ENCODE results near the gene NRP2. TPM values are rescaled to one million over a fixed set of nuclear protein-coding genes. Genes with fewer than 3 reads are reported as not detected.

NRP2 gene
- total RNA-seq, 2 experiments from 2014 or later: 0.19 TPM; not detected in 1

DNA sequence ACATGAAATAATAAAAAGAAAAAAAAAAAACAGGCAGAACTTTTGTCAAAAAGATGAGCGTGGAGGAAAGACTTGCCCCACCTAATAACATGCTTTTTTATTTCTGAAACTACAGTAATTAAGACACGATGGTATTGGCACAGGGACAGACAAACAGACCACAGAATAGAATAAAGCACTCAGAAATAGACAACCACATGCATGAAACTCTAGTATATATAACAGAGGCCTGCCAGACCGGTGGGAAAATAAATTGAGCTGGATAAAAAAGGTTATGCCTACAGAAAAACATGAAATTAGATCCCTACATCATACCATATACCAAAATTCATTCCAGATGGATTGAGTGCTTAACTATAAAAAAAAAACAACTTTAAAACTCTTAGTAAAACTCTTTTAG is 163.1 kb downstream of the NRP2 start:
- CTCF ChIA-PET: no interaction called here
- H3K4me3 ChIP-seq (ENCODE audit: low read length): no peak overlapping the region
- H3K36me3 ChIP-seq (ENCODE audit: insufficient read depth, low read length): no peaks in the 10 kb centered on the region
- H3K9me3 ChIP-seq (ENCODE audit: control insufficient read depth in 1 of 2, insufficient read depth in 1 of 2, low read length in 2 of 2): no peaks in the 10 kb centered on the region
- Mint-ChIP-seq H3K27ac (no peak overlapping the region), H3K36me3 (ENCODE audit: low read depth) (no peaks in the 10 kb centered on the region), H3K27me3 (peaks cover 17% of the 10 kb centered on the region), H3K4me1 (ENCODE audit: low read depth) (no peaks in the 10 kb centered on the region), H3K4me3 (no peak overlapping the region), H3K9me3 (no peaks in the 10 kb centered on the region)
- no peak overlapping the region for H3K27ac ChIP-seq (ENCODE audit: low read depth in 1 of 2, low read length in 2 of 2)
- no peak for DNase-seq
- ATAC-seq (ENCODE audit: poor library complexity): no peak
- intact Hi-C loops (cut with DNase I, micrococcal nuclease): no loop called here
- peaks cover 0 to 5% of the 10 kb centered on the region in 2 experiments for H3K27me3 ChIP-seq (ENCODE audit: control insufficient read depth in 1 of 2, insufficient read depth in 2 of 2, low read length in 2 of 2)
- no peaks in the 10 kb centered on the region for H3K4me1 ChIP-seq (ENCODE audit: insufficient read depth, low read length)
- TF ChIP-seq CTCF (IDR thresholded peaks at IDR 0.05): no peak
- POLR2A ChIA-PET: no interaction called here
